Measurements from ENCODE around the gene TAOK1. TPM values are rescaled to one million over a fixed set of nuclear protein-coding genes. Genes with fewer than 3 reads are reported as not detected.
A peak's percentile ranks its signal among the peaks of the same experiment; 100 is the strongest.

The TAOK1 gene
- total RNA-seq, 1 donor: 70.4 TPM

- no peak for DNase-seq (ENCODE audit: low read depth)
- TF ChIP-seq, protein P1, sequence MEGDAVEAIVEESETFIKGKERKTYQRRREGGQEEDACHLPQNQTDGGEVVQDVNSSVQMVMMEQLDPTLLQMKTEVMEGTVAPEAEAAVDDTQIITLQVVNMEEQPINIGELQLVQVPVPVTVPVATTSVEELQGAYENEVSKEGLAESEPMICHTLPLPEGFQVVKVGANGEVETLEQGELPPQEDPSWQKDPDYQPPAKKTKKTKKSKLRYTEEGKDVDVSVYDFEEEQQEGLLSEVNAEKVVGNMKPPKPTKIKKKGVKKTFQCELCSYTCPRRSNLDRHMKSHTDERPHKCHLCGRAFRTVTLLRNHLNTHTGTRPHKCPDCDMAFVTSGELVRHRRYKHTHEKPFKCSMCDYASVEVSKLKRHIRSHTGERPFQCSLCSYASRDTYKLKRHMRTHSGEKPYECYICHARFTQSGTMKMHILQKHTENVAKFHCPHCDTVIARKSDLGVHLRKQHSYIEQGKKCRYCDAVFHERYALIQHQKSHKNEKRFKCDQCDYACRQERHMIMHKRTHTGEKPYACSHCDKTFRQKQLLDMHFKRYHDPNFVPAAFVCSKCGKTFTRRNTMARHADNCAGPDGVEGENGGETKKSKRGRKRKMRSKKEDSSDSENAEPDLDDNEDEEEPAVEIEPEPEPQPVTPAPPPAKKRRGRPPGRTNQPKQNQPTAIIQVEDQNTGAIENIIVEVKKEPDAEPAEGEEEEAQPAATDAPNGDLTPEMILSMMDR (IDR thresholded peaks at IDR 0.05; ENCODE audit: insufficient read depth, low read depth, low read length): no peak
- H3K4me3 ChIP-seq (ENCODE audit: low read depth, low read length): no peak overlapping the region
These were observed 173.7 kb downstream of the TAOK1 start for GRCh38 chr17:29563816-29564215.

GRCh38 chr17:29565643-29566472 is 175.7 kb downstream of the TAOK1 start:
- TF ChIP-seq, protein P1 (IDR thresholded peaks at IDR 0.05; ENCODE audit: insufficient read depth, low read depth, low read length): no peak
- H3K4me3 ChIP-seq (ENCODE audit: low read depth, low read length): peak overlapping the region; percentile 58
- DNase-seq (ENCODE audit: low read depth): no peak

DNA sequence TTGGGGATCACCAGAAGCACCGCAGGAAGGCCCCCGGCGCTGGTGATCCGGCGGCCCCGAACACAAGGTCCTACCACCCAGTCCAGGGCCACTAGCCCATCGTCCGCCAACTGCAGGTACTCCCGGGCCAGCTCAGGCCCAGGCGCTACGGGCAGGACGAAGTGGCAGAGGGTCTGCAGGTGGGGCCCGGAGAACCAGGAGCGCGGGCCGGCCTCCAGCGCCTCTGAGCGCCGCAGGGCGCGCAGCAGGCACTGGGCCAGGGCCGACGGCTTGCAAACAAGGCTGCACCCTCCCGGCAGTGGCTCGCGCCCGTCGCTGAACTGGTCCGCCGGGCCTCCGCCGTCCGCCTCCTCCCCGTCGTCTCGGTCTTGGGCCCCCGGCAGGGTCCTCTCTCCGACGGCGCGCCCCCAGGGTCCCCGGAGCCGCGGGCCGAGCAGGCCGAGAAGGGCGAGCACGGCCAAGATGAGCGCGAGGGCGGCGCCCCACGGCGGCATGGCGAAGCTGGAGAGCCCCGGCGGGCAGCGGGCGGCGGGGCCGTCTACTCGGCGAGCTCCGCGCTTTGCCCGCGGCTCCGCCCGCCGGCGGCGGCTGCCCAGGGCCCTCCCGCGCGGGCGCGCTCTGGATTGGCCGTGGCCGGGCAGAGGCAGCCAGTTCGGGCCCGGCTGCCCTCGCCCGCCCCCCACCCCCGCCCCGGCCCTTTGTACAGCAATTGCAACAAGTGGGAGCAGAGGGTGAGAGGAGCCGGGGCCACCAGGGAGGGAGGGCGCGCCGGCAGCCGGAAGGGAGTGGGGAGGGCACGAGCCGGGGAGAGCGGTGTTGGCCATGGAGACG is 176.5 kb downstream of the TAOK1 start, which contains the start of gene ABHD15:
ABHD15 (minus strand) TSS at position 565 of the 831 bp plus-strand sequence; CDS start at position 494, 71 bp downstream.
- peak; percentile 81 for DNase-seq (ENCODE audit: low read depth)
- TF ChIP-seq, protein P1 (IDR thresholded peaks at IDR 0.05; ENCODE audit: insufficient read depth, low read depth, low read length): peak; percentile 4
- H3K4me3 ChIP-seq (ENCODE audit: low read depth, low read length): peak within 1 kb of the TSS; percentile 72

DNA sequence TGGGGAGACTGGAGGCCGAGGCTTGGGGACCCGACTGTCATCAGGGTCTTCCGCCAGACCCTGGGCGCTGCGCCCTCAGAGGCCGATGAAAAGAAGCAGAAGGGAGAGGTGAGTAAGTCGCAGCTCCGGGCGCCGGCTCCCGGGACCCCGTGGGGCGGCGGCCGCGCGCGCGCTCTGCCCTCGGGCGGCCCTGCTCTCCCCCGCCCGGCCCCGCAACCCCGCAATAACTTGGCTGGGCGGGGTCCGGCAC is 177.1 kb downstream of the TAOK1 start:
- H3K4me3 ChIP-seq (ENCODE audit: low read depth, low read length): peak overlapping the region; percentile 72
- TF ChIP-seq, protein P1 (IDR thresholded peaks at IDR 0.05; ENCODE audit: insufficient read depth, low read depth, low read length): no peak
- no peak for DNase-seq (ENCODE audit: low read depth)

GRCh38 chr17:29567554-29568330 is 177.6 kb downstream of the TAOK1 start:
- TF ChIP-seq, protein P1 (IDR thresholded peaks at IDR 0.05; ENCODE audit: insufficient read depth, low read depth, low read length): peak; percentile 24
- peak overlapping the region; percentile 72 for H3K4me3 ChIP-seq (ENCODE audit: low read depth, low read length)
- DNase-seq (ENCODE audit: low read depth): peak; percentile 52

Measured in fibroblast of villous mesenchyme (primary cell).